Measurements from ENCODE around the gene IMMT.

- no peak for TF ChIP-seq CTCF (conservative IDR thresholded peaks at IDR 0.05; ENCODE audit: low read depth in 2 of 2)
- no peak for TF ChIP-seq POLR2AphosphoS5 (IDR thresholded peaks at IDR 0.05; ENCODE audit: low read depth)
- no peak for TF ChIP-seq EZH2phosphoT487 (IDR thresholded peaks at IDR 0.05; ENCODE audit: unreplicated experiment)
- no peak for TF ChIP-seq EZH2 (IDR thresholded peaks at IDR 0.05; ENCODE audit: low read depth, unreplicated experiment)
- no peak for TF ChIP-seq REST (IDR thresholded peaks at IDR 0.05; ENCODE audit: unreplicated experiment)
- no peak for TF ChIP-seq CREB1 (CRISPR knock-in tag; IDR thresholded peaks at IDR 0.05; ENCODE audit: low read depth)
- TF ChIP-seq ZNF462 (CRISPR knock-in tag; IDR thresholded peaks at IDR 0.05) = no peak
- TF ChIP-seq ETS1 (IDR thresholded peaks at IDR 0.05) = no peak
- no peak for TF ChIP-seq JUNB (IDR thresholded peaks at IDR 0.05; ENCODE audit: unreplicated experiment)
- TF ChIP-seq ZNF331 (CRISPR knock-in tag; IDR thresholded peaks at IDR 0.05; ENCODE audit: low read depth) = no peak
Measured at GRCh38 chr2:86175828-86176227, 19.4 kb downstream of the IMMT start.
